Gastrocnemius medialis (tissue), 4 donors: ENCODE measurements around the gene RNF114.

ENCODE experiments used
- POLR2A ChIP-seq, 2 donors: fragments of 450-650 bp; IDR thresholded peaks; one replicate each; pipeline ENCODE4 v1.6.1; 2017; ENCODE audit warnings: antibody characterized with exemption in 2 of 2, mild to moderate bottlenecking in 2 of 2, moderate library complexity in 2 of 2
- TF ChIP-seq, protein P1 (sequence below), 5 experiments: fragments of 450-650 bp in 3 of 5; fragments of 200-600 bp in 2 of 5; sonication (generic) in 2 of 5; IDR thresholded peaks in 4 of 5; conservative IDR thresholded peaks in 1 of 5; 1 replicate in 4 of 5; 2 replicates in 1 of 5; pipeline ENCODE4 v1.5.1; 2016 to 2019; ENCODE audit warnings: antibody characterized with exemption in 5 of 5, mild to moderate bottlenecking in 3 of 5, moderate library complexity in 3 of 5

DNA sequence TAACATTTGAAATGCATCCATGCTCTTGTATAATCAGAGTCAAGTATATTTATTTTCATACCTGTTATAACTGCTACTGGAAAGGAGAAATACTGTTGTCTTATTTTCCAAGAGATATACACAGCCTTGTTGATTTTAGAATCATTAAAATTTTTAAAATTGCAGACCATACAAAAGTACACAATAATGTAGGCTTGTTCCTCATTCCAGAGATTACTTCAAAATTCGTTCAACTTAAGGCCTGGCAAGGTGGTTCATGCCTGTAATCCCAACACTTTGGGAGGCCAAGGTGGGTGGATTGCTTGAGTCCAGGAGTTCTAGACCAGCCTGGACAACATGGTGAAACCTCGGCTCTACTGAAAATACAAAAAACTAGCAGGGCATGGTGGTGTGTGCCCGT lies 6.1 kb downstream of the RNF114 start:
- TF ChIP-seq, protein P1, sequence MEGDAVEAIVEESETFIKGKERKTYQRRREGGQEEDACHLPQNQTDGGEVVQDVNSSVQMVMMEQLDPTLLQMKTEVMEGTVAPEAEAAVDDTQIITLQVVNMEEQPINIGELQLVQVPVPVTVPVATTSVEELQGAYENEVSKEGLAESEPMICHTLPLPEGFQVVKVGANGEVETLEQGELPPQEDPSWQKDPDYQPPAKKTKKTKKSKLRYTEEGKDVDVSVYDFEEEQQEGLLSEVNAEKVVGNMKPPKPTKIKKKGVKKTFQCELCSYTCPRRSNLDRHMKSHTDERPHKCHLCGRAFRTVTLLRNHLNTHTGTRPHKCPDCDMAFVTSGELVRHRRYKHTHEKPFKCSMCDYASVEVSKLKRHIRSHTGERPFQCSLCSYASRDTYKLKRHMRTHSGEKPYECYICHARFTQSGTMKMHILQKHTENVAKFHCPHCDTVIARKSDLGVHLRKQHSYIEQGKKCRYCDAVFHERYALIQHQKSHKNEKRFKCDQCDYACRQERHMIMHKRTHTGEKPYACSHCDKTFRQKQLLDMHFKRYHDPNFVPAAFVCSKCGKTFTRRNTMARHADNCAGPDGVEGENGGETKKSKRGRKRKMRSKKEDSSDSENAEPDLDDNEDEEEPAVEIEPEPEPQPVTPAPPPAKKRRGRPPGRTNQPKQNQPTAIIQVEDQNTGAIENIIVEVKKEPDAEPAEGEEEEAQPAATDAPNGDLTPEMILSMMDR (IDR thresholded peaks at IDR 0.05 in 4 of 5, conservative IDR thresholded peaks at IDR 0.05 in 1 of 5), result no peak
- no peak for TF ChIP-seq POLR2A (IDR thresholded peaks at IDR 0.05)
